HL-60 (cell line): ENCODE results near the gene KRTAP10-11.
"Not testable (repeated sequence)": the region's sequence is repeated elsewhere in the genome, so short reads cannot be mapped to it uniquely, and the experiment has no call there.

ENCODE experiments used
- DNase-seq, 2 experiments: peaks; one replicate each; pipeline ENCODE4 v3.0.0-alpha.2; 2010 to 2020; ENCODE audit warnings: low read depth in 1 of 2, low spot score in 1 of 2
- H3K27ac ChIP-seq: fragments of 250-450 bp; sonication (Bioruptor Pico); replicated peaks from 2 replicates; pipeline ENCODE4 v1.5.1; 2020; ENCODE audit warnings: mild to moderate bottlenecking, moderate library complexity
- H3K27me3 ChIP-seq: fragments of 250-450 bp; sonication (Bioruptor Pico); 2 replicates; pipeline ENCODE4 v1.5.1; 2021; ENCODE audit warnings: mild to moderate bottlenecking, moderate library complexity; ENCODE audit not compliant: insufficient read depth, poor library complexity, severe bottlenecking
- H3K4me3 ChIP-seq: replicated peaks from 2 replicates; pipeline ENCODE4 v1.5.1; 2011; ENCODE audit warnings: mild to moderate bottlenecking, control low read depth, low read length; ENCODE audit not compliant: insufficient read depth
- CTCF ChIP-seq: IDR thresholded peaks from one replicate; pipeline ENCODE4 v1.5.1; 2011; ENCODE audit warnings: low read length, control low read depth, inconsistent platforms; ENCODE audit not compliant: insufficient read depth
- GABPA ChIP-seq: IDR thresholded peaks from 2 replicates; pipeline ENCODE4 v1.6.1; 2012; ENCODE audit warnings: low read depth
- POLR2AphosphoS5 ChIP-seq: IDR thresholded peaks from 2 replicates; pipeline ENCODE4 v1.6.1; 2012; ENCODE audit warnings: low read depth
- REST ChIP-seq: IDR thresholded peaks from 2 replicates; pipeline ENCODE4 v1.6.1; 2012; ENCODE audit warnings: low read depth; ENCODE audit not compliant: insufficient replicate concordance
- SPI1 ChIP-seq: IDR thresholded peaks from 2 replicates; pipeline ENCODE4 v1.6.1; 2012; ENCODE audit warnings: low read depth, mild to moderate bottlenecking, borderline replicate concordance

KRTAP10-11 gene

GRCh38 chr21:44637018-44637850, 9.0 kb upstream of the KRTAP10-11 start, which contains the start of gene KRTAP10-10:
TSS of gene KRTAP10-10 (plus strand) at chr21:44637356. CDS start at chr21:44637418, 62 bp downstream.
- Histone ChIP-seq H3K4me3 (no peak within 1 kb of the TSS), H3K27me3 (no peaks in the 10 kb centered on the region), H3K27ac (no peak within 1 kb of the TSS)
- TF ChIP-seq GABPA (no peak), REST (no peak), CTCF (no peak), SPI1 (no peak), POLR2AphosphoS5 (no peak)
- no peak for DNase-seq

GRCh38 chr21:44637851-44638348, 8.3 kb upstream of the KRTAP10-11 start:
- H3K27ac ChIP-seq, H3K27me3 ChIP-seq, H3K4me3 ChIP-seq, DNase-seq: not testable (repeated sequence)

- DNase-seq, H3K27ac ChIP-seq, H3K4me3 ChIP-seq, H3K27me3 ChIP-seq: not testable (repeated sequence)
These were observed 7.5 kb upstream of the KRTAP10-11 start for GRCh38 chr21:44638506-44639330.

GRCh38 chr21:44639331-44639655, 6.9 kb upstream of the KRTAP10-11 start:
- H3K4me3 ChIP-seq = no peak overlapping the region
- H3K27ac ChIP-seq = no peak overlapping the region
- TF ChIP-seq REST (no peak), CTCF (no peak), SPI1 (no peak), POLR2AphosphoS5 (no peak), GABPA (no peak)
- DNase-seq = no peak
- H3K27me3 ChIP-seq = no peaks in the 10 kb centered on the region
